Measurements from ENCODE around the gene ADGRF4.

DNA sequence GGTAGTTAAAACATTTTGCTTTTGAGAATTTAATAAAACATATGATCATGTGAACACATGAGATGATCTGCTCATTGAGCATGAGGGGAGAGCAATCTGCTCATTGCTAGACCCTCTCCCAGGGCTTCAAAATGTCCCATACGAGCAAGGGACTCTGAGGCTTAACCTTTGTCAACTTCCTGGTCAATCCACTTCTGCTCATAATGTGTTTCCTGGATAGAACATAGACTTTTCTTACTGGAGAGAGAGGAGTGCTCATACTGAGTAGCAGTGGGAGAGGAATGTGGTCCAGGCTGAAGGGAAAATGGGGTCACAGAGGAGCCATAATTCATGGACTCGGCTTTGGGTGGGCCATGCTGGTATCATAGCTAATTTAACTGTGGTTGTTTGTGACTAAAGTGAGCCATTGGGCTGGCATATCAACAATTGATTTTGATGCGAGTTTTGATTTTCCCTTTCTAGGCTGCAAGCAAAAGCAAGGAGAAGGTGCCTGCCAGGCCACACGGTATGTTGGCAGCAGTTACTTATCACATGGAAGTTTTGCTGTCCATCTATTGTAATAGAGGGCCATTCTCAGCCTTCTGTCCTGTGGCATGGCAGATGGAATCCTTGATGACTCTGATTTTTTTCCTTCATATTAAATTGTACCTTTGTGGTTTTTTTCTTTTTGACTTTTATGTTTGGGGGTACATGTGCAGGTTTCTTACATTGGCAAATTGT lies 20.8 kb upstream of the ADGRF4 start:
- TF ChIP-seq POLR2A (IDR thresholded peaks at IDR 0.05): no peak
- TF ChIP-seq, protein P1, sequence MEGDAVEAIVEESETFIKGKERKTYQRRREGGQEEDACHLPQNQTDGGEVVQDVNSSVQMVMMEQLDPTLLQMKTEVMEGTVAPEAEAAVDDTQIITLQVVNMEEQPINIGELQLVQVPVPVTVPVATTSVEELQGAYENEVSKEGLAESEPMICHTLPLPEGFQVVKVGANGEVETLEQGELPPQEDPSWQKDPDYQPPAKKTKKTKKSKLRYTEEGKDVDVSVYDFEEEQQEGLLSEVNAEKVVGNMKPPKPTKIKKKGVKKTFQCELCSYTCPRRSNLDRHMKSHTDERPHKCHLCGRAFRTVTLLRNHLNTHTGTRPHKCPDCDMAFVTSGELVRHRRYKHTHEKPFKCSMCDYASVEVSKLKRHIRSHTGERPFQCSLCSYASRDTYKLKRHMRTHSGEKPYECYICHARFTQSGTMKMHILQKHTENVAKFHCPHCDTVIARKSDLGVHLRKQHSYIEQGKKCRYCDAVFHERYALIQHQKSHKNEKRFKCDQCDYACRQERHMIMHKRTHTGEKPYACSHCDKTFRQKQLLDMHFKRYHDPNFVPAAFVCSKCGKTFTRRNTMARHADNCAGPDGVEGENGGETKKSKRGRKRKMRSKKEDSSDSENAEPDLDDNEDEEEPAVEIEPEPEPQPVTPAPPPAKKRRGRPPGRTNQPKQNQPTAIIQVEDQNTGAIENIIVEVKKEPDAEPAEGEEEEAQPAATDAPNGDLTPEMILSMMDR (IDR thresholded peaks at IDR 0.05): no peak
